ENCODE results near the gene SLC7A8. TPM values are rescaled to one million over a fixed set of nuclear protein-coding genes. Genes with fewer than 3 reads are reported as not detected.

SLC7A8 gene
- total and polyA plus RNA-seq, 10 of the 15 experiments (the other 5 are each of a cell fraction or from before 2014, with no cell fraction given), result 0.06 to 0.28 (median 0.21) TPM; not detected in 7

DNA sequence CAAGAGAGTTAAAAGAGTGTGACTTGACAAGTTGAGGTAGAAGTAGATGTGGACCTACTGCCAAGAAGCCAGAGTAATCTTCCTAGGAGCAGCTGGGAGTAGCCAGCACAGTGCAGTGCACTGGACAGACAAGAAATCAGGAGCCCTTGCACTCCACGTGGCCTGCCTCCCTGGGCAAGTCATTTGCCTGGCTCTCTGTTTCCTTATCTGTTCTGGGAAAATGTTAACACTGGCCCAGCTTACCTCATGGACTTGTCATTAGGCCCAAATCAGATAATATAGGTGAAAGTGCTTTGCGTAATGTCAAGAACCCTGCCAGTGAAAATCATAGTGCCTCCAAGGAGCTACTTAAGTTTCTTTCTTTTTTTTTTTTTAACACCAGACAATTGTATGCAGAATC is 19.2 kb downstream of the SLC7A8 start (continued):
- TF ChIP-seq, protein P1, sequence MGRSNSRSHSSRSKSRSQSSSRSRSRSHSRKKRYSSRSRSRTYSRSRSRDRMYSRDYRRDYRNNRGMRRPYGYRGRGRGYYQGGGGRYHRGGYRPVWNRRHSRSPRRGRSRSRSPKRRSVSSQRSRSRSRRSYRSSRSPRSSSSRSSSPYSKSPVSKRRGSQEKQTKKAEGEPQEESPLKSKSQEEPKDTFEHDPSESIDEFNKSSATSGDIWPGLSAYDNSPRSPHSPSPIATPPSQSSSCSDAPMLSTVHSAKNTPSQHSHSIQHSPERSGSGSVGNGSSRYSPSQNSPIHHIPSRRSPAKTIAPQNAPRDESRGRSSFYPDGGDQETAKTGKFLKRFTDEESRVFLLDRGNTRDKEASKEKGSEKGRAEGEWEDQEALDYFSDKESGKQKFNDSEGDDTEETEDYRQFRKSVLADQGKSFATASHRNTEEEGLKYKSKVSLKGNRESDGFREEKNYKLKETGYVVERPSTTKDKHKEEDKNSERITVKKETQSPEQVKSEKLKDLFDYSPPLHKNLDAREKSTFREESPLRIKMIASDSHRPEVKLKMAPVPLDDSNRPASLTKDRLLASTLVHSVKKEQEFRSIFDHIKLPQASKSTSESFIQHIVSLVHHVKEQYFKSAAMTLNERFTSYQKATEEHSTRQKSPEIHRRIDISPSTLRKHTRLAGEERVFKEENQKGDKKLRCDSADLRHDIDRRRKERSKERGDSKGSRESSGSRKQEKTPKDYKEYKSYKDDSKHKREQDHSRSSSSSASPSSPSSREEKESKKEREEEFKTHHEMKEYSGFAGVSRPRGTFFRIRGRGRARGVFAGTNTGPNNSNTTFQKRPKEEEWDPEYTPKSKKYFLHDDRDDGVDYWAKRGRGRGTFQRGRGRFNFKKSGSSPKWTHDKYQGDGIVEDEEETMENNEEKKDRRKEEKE (IDR thresholded peaks at IDR 0.05), result no peak
- TF ChIP-seq FOXM1 (IDR thresholded peaks at IDR 0.05; ENCODE audit: low read depth, low read length) (no peak), NRF1 (conservative IDR thresholded peaks at IDR 0.05; ENCODE audit: low read depth, low read length) (no peak), TAF1 (IDR thresholded peaks at IDR 0.05; ENCODE audit: borderline replicate concordance, low read depth, low read length) (no peak)

DNA sequence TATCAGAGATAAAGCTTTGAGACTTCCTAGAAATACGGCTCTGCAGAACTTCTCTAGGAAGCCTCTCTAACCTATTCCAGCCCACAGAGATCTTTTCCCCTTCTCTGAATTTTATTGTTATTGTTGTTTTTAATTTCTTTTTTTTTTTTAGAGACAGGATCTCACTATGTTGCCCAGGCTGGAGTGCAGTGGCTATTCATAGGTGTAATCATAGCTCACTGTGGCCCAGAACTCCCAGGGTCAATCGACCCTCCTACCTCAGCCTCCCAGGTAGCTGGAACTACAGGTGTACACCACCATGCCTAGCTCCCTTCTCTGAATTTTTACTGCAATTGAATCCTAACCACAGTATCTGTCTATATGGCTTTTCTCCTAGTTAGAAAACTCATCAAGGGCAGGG is 19.6 kb downstream of the SLC7A8 start:
- no peak overlapping the region for H2AFZ ChIP-seq (ENCODE audit: control insufficient read depth, low read depth, low read length)
- TF ChIP-seq CBFB (IDR thresholded peaks at IDR 0.05; ENCODE audit: low read depth) (no peak), BCL11A (IDR thresholded peaks at IDR 0.05; ENCODE audit: low read depth, low read length) (no peak), BHLHE40 (IDR thresholded peaks at IDR 0.05; ENCODE audit: borderline replicate concordance in 1 of 2, low read depth in 2 of 2, low read length in 1 of 2) (no peak), NFYA (IDR thresholded peaks at IDR 0.05; ENCODE audit: borderline replicate concordance, low read depth, low read length) (no peak), SPI1 (IDR thresholded peaks at IDR 0.05; ENCODE audit: borderline replicate concordance, insufficient read depth, low read depth, low read length) (no peak), EZH2 (IDR thresholded peaks at IDR 0.05; ENCODE audit: borderline replicate concordance, control insufficient read depth, low read depth, low read length) (no peak), RAD21 (IDR thresholded peaks at IDR 0.05; ENCODE audit: insufficient read depth, low read depth, low read length) (no peak), SMAD5 (IDR thresholded peaks at IDR 0.05; ENCODE audit: low read depth) (no peak), SUPT20H (IDR thresholded peaks at IDR 0.05; ENCODE audit: borderline replicate concordance, control insufficient read depth, low read depth, low read length) (no peak), IKZF1 (conservative IDR thresholded peaks at IDR 0.05) (no peak), HDAC6 (IDR thresholded peaks at IDR 0.05; ENCODE audit: unreplicated experiment) (no peak)
- TF ChIP-seq, protein P2, sequence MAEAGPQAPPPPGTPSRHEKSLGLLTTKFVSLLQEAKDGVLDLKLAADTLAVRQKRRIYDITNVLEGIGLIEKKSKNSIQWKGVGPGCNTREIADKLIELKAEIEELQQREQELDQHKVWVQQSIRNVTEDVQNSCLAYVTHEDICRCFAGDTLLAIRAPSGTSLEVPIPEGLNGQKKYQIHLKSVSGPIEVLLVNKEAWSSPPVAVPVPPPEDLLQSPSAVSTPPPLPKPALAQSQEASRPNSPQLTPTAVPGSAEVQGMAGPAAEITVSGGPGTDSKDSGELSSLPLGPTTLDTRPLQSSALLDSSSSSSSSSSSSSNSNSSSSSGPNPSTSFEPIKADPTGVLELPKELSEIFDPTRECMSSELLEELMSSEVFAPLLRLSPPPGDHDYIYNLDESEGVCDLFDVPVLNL (IDR thresholded peaks at IDR 0.05; ENCODE audit: low read depth, low read length), result no peak

More for the DNA sequence above, 19.6 kb downstream of the SLC7A8 start:
- CTCF ChIA-PET, result interaction anchor here (0.7 to 1.5 kb wide), 4 partner anchors 14 to 106 kb away, joined by 3 to 6 read pairs (median 4); no protein-coding TSS in a partner anchor
- Histone ChIP-seq H4K20me1 (ENCODE audit: control insufficient read depth, insufficient read depth) (no peaks in the 10 kb centered on the region), H3K27me3 (replicated peaks in 1 of 2; ENCODE audit: control insufficient read depth in 2 of 2, insufficient read depth in 2 of 2, low read length in 1 of 2) (peaks cover 3 to 6% of the 10 kb centered on the region in 2 experiments), H3K9ac (ENCODE audit: control insufficient read depth, insufficient read depth, low read length) (no peak overlapping the region), H3K79me2 (ENCODE audit: control insufficient read depth, insufficient read depth, low read length) (no peaks in the 10 kb centered on the region), H3K9me3 (replicated peaks; ENCODE audit: control insufficient read depth, insufficient read depth, low read length) (no peaks in the 10 kb centered on the region), H3K36me3 (ENCODE audit: control insufficient read depth in 2 of 2, insufficient read depth in 2 of 2, low read length in 1 of 2) (no peaks in the 10 kb centered on the region), H3K4me2 (ENCODE audit: control insufficient read depth, insufficient read depth) (no peak overlapping the region), H3K4me1 (ENCODE audit: control insufficient read depth, insufficient read depth, low read length) (no peaks in the 10 kb centered on the region), H3K27ac (ENCODE audit: control insufficient read depth, insufficient read depth) (no peak overlapping the region), H3K4me3 (no peak overlapping the region)
- ATAC-seq, result no peak
- SMC1A ChIA-PET (ENCODE audit: uncharacterized antibody, unreplicated experiment), result no interaction called here
- in situ Hi-C loops (cut with MboI), result no loop called here
- POLR2A ChIA-PET, result interaction anchor here (0.7 kb wide), 1 partner anchor 9 kb away, joined by 3 read pairs; no protein-coding TSS in a partner anchor
- no peak for DNase-seq (ENCODE audit: low read depth, low spot score)
- FAIRE-seq, result no peak
- RAD21 ChIA-PET (ENCODE audit: unreplicated experiment), result no interaction called here
- 47% methylated on average over 2 of the region's 2 CpGs for WGBS (ENCODE audit: insufficient coverage, insufficient replicate concordance, low lambda C conversion rate, missing lambda C conversion rate)
- intact Hi-C loops (cut with micrococcal nuclease; ENCODE audit: unreplicated experiment), result no loop called here
- BruUV-seq (replicated peaks), result no TSS peak

Data from GM12878 (cell line).